Thymus (tissue), 11 donors: Measurements from ENCODE around the gene PRKCH. TPM values are rescaled to one million over a fixed set of nuclear protein-coding genes. Genes with fewer than 3 reads are reported as not detected.

Experiments used
- DNase-seq, 9 donors: peaks; one replicate each; pipeline ENCODE4 v3.0.0-alpha.2; 2013; ENCODE audit warnings: low spot score in 9 of 9, low read depth in 6 of 9, missing footprints in 1 of 9
- H3K27ac ChIP-seq, 2 donors: one replicate each; pipeline ENCODE4 v1.5.1; 2013; ENCODE audit warnings: control low read depth in 1 of 2, low read depth in 1 of 2, low read length in 1 of 2, mild to moderate bottlenecking in 1 of 2, moderate library complexity in 1 of 2
- H3K27me3 ChIP-seq, 2 donors: one replicate each; pipeline ENCODE4 v1.5.1; 2013; ENCODE audit warnings: low read length in 1 of 2; ENCODE audit not compliant: control insufficient read depth in 2 of 2, insufficient read depth in 1 of 2
- H3K36me3 ChIP-seq, 2 donors: one replicate each; pipeline ENCODE4 v1.5.1; 2013; ENCODE audit warnings: low read length in 1 of 2, mild to moderate bottlenecking in 1 of 2, moderate library complexity in 1 of 2; ENCODE audit not compliant: control insufficient read depth in 2 of 2, insufficient read depth in 2 of 2
- H3K4me1 ChIP-seq, 2 donors: one replicate each; pipeline ENCODE4 v1.5.1; 2013; ENCODE audit warnings: low read length in 2 of 2; ENCODE audit not compliant: control insufficient read depth in 2 of 2, insufficient read depth in 2 of 2
- H3K4me3 ChIP-seq, 2 donors: one replicate each; pipeline ENCODE4 v1.5.1; 2013; ENCODE audit warnings: low read length in 2 of 2, control low read depth in 1 of 2, mild to moderate bottlenecking in 1 of 2
- H3K9me3 ChIP-seq, 2 donors: one replicate each; pipeline ENCODE4 v1.5.1; 2013; ENCODE audit warnings: low read length in 1 of 2, mild to moderate bottlenecking in 1 of 2; ENCODE audit not compliant: control insufficient read depth in 2 of 2, insufficient read depth in 1 of 2
- WGBS: extraction: QIAGEN DNeasy Blood & Tissue Kit; methylation state at CpG from one replicate; pipeline ENCODE4 v1.1.7; 2013; 5-methylcytosine and 5-hydroxymethylcytosine counted together
- polyA plus RNA-seq: library from polyadenylated mRNA; stranded (reverse); fragments of 200-250 nt; gene quantifications from one replicate; pipeline ENCODE4 v1.2.3, GENCODE V29; 2013
- total RNA-seq: library from RNA; stranded (reverse); fragments of 120-200 nt; gene quantifications from one replicate; pipeline ENCODE4 v1.2.4, GENCODE V29; 2013
- donor health status: healthy.

Gene PRKCH
- total and polyA plus RNA-seq, 2 donors: 73.5 to 81.8 TPM

- Histone ChIP-seq H3K4me1 (peaks cover 24 to 44% of the 10 kb centered on the region in 2 donors), H3K4me3 (no peak overlapping the region), H3K36me3 (peaks cover 0 to 7% of the 10 kb centered on the region in 2 donors), H3K27me3 (no peaks in the 10 kb centered on the region), H3K9me3 (no peaks in the 10 kb centered on the region), H3K27ac (no peak overlapping the region)
- WGBS: 98% methylated on average over 3 of the region's 3 CpGs
- DNase-seq: no peak
These were observed 122.1 kb downstream of the PRKCH start for GRCh38 chr14:61443481-61443880.

DNA sequence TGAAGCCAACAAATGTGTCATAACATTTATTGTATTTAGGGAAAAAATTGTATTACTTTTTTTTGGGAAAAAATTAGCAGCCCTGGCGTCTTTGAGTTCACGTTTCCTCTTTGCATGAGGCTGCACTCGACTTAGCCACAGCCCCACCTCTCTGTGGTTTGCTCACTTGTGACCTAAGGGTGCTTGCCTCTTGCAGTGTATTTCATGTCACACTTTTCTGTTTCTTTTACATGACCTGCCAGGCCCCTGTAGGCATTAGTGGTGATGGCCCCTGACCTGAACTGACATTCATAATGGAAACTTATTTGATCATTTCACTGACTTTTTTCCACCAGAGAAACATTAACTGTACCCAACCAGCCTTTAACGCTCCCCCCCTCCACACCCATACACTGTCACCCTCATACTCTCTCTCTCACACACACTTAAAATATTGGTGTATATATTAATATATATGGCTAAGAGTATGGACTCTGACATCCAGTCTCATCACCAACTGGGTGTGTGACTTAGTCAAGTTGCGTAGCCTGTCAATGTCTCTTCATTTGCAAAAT is 122.9 kb downstream of the PRKCH start:
- Histone ChIP-seq H3K27ac (peak overlapping the region in 1 of 2 donors; percentile 36), H3K4me3 (no peak overlapping the region), H3K27me3 (no peaks in the 10 kb centered on the region), H3K4me1 (peaks cover 22 to 42% of the 10 kb centered on the region in 2 donors), H3K36me3 (peaks cover 0 to 7% of the 10 kb centered on the region in 2 donors), H3K9me3 (no peaks in the 10 kb centered on the region)
- DNase-seq: peak in 5 of 9 donors; percentile 41 to 82 (median 63)
- WGBS: 34% methylated on average over 5 of the region's 5 CpGs

- no peak overlapping the region for H3K4me3 ChIP-seq
- WGBS: 87% methylated on average over 2 of the region's 2 CpGs
- DNase-seq: peak in 1 of 9 donors; percentile 27
- no peaks in the 10 kb centered on the region for H3K9me3 ChIP-seq
- peaks cover 15 to 38% of the 10 kb centered on the region in 2 donors for H3K36me3 ChIP-seq
- H3K4me1 ChIP-seq: peaks cover 26 to 50% of the 10 kb centered on the region in 2 donors
- peak overlapping the region; percentile 80 to 84 for H3K27ac ChIP-seq
- H3K27me3 ChIP-seq: no peaks in the 10 kb centered on the region
These were observed 130.1 kb downstream of the PRKCH start for GRCh38 chr14:61451491-61451890.

DNA sequence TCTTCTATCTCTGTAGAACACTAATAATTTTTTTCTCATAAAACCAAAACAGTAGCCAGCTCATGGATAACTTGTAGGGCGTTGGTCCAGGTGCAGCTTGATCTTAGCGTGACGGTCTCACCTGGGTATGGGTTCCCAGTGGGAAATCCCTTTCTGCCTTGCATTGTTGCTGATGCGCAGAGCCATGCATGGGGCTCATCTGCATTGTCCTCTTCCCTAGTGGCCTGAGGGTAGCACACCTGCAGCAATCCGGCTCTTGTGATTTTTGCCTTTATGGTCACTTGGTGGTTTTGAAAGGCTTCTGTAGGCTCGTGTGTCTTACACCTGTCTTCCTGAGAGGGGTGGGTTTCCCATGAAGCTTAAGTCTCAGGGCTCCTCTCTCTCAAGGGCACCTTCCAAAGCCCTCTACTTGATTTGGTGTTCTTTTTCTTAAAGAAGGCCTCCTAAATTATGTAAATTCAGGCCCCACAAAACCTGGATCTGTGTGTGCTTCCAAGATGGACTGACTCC is 130.6 kb downstream of the PRKCH start:
- Histone ChIP-seq H3K27me3 (no peaks in the 10 kb centered on the region), H3K4me1 (peaks cover 26 to 53% of the 10 kb centered on the region in 2 donors), H3K4me3 (no peak overlapping the region), H3K36me3 (peaks cover 16 to 36% of the 10 kb centered on the region in 2 donors), H3K27ac (peak overlapping the region; percentile 71 to 84), H3K9me3 (no peaks in the 10 kb centered on the region)
- no peak for DNase-seq
- WGBS: 66% methylated on average over 6 of the region's 6 CpGs

DNA sequence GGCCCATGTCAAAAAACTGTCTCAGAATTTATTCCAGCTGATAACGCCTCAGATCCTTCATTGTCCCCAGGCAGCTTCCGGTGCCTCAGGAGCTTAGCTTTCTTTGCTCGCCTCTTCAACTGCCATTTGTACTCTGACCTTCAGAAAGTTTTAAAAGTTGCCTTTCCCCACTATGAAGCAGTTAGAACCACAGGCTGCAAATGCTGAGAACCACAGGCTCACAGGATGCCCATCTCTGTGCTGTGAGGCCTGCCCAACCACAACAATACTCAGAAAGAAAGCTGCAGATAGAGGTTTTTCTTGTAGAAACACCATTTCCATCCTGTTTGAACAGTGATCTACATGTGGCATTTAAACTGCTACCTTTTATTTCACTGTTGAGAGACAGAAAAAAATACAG is 131.1 kb downstream of the PRKCH start:
- Histone ChIP-seq H3K27me3 (no peaks in the 10 kb centered on the region), H3K27ac (peak overlapping the region; percentile 71 to 84), H3K4me3 (no peak overlapping the region), H3K9me3 (no peaks in the 10 kb centered on the region), H3K4me1 (peaks cover 26 to 57% of the 10 kb centered on the region in 2 donors), H3K36me3 (peaks cover 21 to 41% of the 10 kb centered on the region in 2 donors)
- WGBS: 10% methylated on average over 3 of the region's 3 CpGs
- DNase-seq: peak in 5 of 9 donors; percentile 63 to 88 (median 67)

DNA sequence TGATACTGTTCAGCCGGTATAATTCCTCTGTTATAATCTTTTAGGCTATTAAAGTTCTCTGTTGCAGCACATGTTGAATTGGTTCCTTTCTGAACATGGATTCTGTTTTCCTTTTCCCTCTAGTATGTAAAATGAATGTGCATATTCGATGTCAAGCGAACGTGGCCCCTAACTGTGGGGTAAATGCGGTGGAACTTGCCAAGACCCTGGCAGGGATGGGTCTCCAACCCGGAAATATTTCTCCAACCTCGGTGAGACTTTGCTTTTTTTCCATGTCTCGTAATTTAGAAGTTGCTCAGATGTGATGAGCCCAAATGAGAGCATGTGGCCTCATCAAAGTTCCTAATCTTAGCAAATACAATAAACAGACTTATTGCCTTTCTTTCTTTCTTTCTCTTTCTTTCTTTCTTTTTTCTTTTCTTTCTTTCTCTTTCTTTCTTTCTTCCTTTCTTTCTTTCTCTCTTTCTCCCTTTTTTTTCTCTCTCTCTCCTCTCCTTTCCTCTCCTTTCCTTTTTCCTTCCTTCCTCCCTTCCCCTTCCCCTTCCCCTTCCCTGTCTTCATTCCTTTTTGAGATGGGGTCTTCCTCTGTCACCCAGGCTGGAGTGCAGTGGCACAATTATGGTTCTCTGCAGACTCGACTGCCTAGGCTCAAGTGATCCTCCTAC is 131.9 kb downstream of the PRKCH start:
- H3K27me3 ChIP-seq: no peaks in the 10 kb centered on the region
- H3K4me1 ChIP-seq: peaks cover 26 to 57% of the 10 kb centered on the region in 2 donors
- H3K27ac ChIP-seq: peak overlapping the region; percentile 84 to 86
- WGBS: 83% methylated on average over 9 of the region's 9 CpGs
- H3K36me3 ChIP-seq: peaks cover 29 to 49% of the 10 kb centered on the region in 2 donors
- H3K9me3 ChIP-seq: no peaks in the 10 kb centered on the region
- no peak overlapping the region for H3K4me3 ChIP-seq
- no peak for DNase-seq

- no peak for DNase-seq
- H3K27ac ChIP-seq: peak overlapping the region; percentile 38 to 84
- H3K9me3 ChIP-seq: no peaks in the 10 kb centered on the region
- no peaks in the 10 kb centered on the region for H3K27me3 ChIP-seq
- H3K4me3 ChIP-seq: no peak overlapping the region
- peaks cover 20 to 48% of the 10 kb centered on the region in 2 donors for H3K4me1 ChIP-seq
- peaks cover 39 to 61% of the 10 kb centered on the region in 2 donors for H3K36me3 ChIP-seq
- 91% methylated on average over 4 of the region's 4 CpGs for WGBS
These were observed 133.2 kb downstream of the PRKCH start for GRCh38 chr14:61454545-61454944.

GRCh38 chr14:61455351-61455750 is 134.0 kb downstream of the PRKCH start:
- Histone ChIP-seq H3K9me3 (no peaks in the 10 kb centered on the region), H3K4me3 (no peak overlapping the region), H3K27ac (no peak overlapping the region), H3K36me3 (peaks cover 39 to 68% of the 10 kb centered on the region in 2 donors), H3K27me3 (no peaks in the 10 kb centered on the region), H3K4me1 (peaks cover 20 to 48% of the 10 kb centered on the region in 2 donors)
- DNase-seq: no peak
- WGBS: 91% methylated on average over 6 of the region's 6 CpGs

GRCh38 chr14:61456720-61457119 is 135.3 kb downstream of the PRKCH start:
- Histone ChIP-seq H3K36me3 (peaks cover 39 to 62% of the 10 kb centered on the region in 2 donors), H3K9me3 (no peaks in the 10 kb centered on the region), H3K27me3 (no peaks in the 10 kb centered on the region), H3K27ac (no peak overlapping the region), H3K4me1 (peaks cover 19 to 46% of the 10 kb centered on the region in 2 donors), H3K4me3 (no peak overlapping the region)
- 44% methylated on average over 12 of the region's 12 CpGs for WGBS
- DNase-seq: peak in 7 of 9 donors; percentile 69 to 90 (median 84)
